ENCODE results near the gene CYP4Z1.

- TF ChIP-seq, protein P1, sequence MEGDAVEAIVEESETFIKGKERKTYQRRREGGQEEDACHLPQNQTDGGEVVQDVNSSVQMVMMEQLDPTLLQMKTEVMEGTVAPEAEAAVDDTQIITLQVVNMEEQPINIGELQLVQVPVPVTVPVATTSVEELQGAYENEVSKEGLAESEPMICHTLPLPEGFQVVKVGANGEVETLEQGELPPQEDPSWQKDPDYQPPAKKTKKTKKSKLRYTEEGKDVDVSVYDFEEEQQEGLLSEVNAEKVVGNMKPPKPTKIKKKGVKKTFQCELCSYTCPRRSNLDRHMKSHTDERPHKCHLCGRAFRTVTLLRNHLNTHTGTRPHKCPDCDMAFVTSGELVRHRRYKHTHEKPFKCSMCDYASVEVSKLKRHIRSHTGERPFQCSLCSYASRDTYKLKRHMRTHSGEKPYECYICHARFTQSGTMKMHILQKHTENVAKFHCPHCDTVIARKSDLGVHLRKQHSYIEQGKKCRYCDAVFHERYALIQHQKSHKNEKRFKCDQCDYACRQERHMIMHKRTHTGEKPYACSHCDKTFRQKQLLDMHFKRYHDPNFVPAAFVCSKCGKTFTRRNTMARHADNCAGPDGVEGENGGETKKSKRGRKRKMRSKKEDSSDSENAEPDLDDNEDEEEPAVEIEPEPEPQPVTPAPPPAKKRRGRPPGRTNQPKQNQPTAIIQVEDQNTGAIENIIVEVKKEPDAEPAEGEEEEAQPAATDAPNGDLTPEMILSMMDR (IDR thresholded peaks at IDR 0.05) = no peak
- no peak for TF ChIP-seq POLR2A (IDR thresholded peaks at IDR 0.05)
These were observed 36.0 kb upstream of the CYP4Z1 start for GRCh38 chr1:47031059-47031458.

Data from adrenal gland (tissue), 5 donors.